H9 (cell line): ENCODE data around the gene LSM3. TPM values are rescaled to one million over a fixed set of nuclear protein-coding genes. Genes with fewer than 3 reads are reported as not detected.

Experiments
- DNase-seq: peaks from one replicate; pipeline ENCODE4 v3.0.0-alpha.2; 2017
- H2AFZ ChIP-seq: one replicate; pipeline ENCODE4 v1.6.1; 2013; ENCODE audit warnings: mild to moderate bottlenecking, low read length, control low read depth, moderate library complexity
- H2AK5ac ChIP-seq: 2 replicates; pipeline ENCODE4 v1.6.1; 2013; ENCODE audit warnings: low read length, control low read depth, mixed read lengths; ENCODE audit not compliant: insufficient read length
- H2BK120ac ChIP-seq: one replicate; pipeline ENCODE4 v1.6.1; 2013; ENCODE audit warnings: low read depth, mild to moderate bottlenecking, low read length, control low read depth, inconsistent platforms; ENCODE audit not compliant: poor library complexity, severe bottlenecking
- H2BK12ac ChIP-seq: 2 replicates; pipeline ENCODE4 v1.6.1; 2013; ENCODE audit warnings: low read length, control low read depth, mixed read lengths, low read depth; ENCODE audit not compliant: insufficient read length
- H2BK15ac ChIP-seq: 2 replicates; pipeline ENCODE4 v1.6.1; 2013; ENCODE audit warnings: low read depth, low read length, control low read depth
- H2BK20ac ChIP-seq: one replicate; pipeline ENCODE4 v1.6.1; 2013; ENCODE audit warnings: low read depth, mild to moderate bottlenecking, low read length, control low read depth, inconsistent platforms; ENCODE audit not compliant: poor library complexity, severe bottlenecking
- H2BK5ac ChIP-seq: 2 replicates; pipeline ENCODE4 v1.6.1; 2013; ENCODE audit warnings: low read length, control low read depth, mixed read lengths; ENCODE audit not compliant: insufficient read length
- H3K14ac ChIP-seq: 2 replicates; pipeline ENCODE4 v1.6.1; 2013; ENCODE audit warnings: low read length, control low read depth; ENCODE audit not compliant: insufficient read depth
- H3K18ac ChIP-seq: 2 replicates; pipeline ENCODE4 v1.6.1; 2013; ENCODE audit warnings: low read depth, mild to moderate bottlenecking, mixed read lengths, low read length, control low read depth; ENCODE audit not compliant: insufficient read length
- H3K23ac ChIP-seq: 2 replicates; pipeline ENCODE4 v1.6.1; 2013; ENCODE audit warnings: low read length, control low read depth, mixed read lengths, low read depth; ENCODE audit not compliant: insufficient read length
- H3K23me2 ChIP-seq: 2 replicates; pipeline ENCODE4 v1.6.1; 2013; ENCODE audit warnings: low read depth, mild to moderate bottlenecking, mixed read lengths, low read length, control low read depth; ENCODE audit not compliant: insufficient read length, poor library complexity, severe bottlenecking
- H3K27ac ChIP-seq: 2 replicates; pipeline ENCODE4 v1.5.1; 2013; ENCODE audit warnings: low read length, control low read depth, mixed read lengths, low read depth; ENCODE audit not compliant: insufficient read length
- H3K27me3 ChIP-seq: 2 replicates; pipeline ENCODE4 v1.6.1; 2013; ENCODE audit warnings: low read length, control low read depth, inconsistent platforms; ENCODE audit not compliant: insufficient read depth
- H3K4ac ChIP-seq: 2 replicates; pipeline ENCODE4 v1.6.1; 2013; ENCODE audit warnings: low read depth, mild to moderate bottlenecking, control low read depth, inconsistent platforms, low read length, moderate library complexity
- H3K4me1 ChIP-seq: 2 replicates; pipeline ENCODE4 v1.6.1; 2013; ENCODE audit warnings: low read length, control low read depth, inconsistent platforms; ENCODE audit not compliant: insufficient read depth
- H3K4me2 ChIP-seq: 2 replicates; pipeline ENCODE4 v1.6.1; 2013; ENCODE audit warnings: low read length, control low read depth, mixed read lengths; ENCODE audit not compliant: insufficient read length, insufficient read depth
- H3K56ac ChIP-seq: 2 replicates; pipeline ENCODE4 v1.6.1; 2013; ENCODE audit warnings: low read depth, mild to moderate bottlenecking, mixed read lengths, low read length, control low read depth; ENCODE audit not compliant: insufficient read length
- H3K79me1 ChIP-seq: 2 replicates; pipeline ENCODE4 v1.6.1; 2013; ENCODE audit warnings: low read depth, mild to moderate bottlenecking, moderate library complexity, low read length, control low read depth, inconsistent platforms; ENCODE audit not compliant: insufficient read depth, poor library complexity, severe bottlenecking
- H3K79me2 ChIP-seq: 2 replicates; pipeline ENCODE4 v1.6.1; 2013; ENCODE audit warnings: low read length, control low read depth, inconsistent platforms; ENCODE audit not compliant: insufficient read depth
- H3K9ac ChIP-seq: 2 replicates; pipeline ENCODE4 v1.6.1; 2013; ENCODE audit warnings: low read length, control low read depth, mixed read lengths; ENCODE audit not compliant: insufficient read length; ENCODE audit errors: extremely low read depth
- H3K9me3 ChIP-seq: one replicate; pipeline ENCODE4 v1.6.1; 2013; ENCODE audit warnings: low read depth, low read length, inconsistent platforms; ENCODE audit not compliant: control insufficient read depth
- H3T11ph ChIP-seq: one replicate; pipeline ENCODE4 v1.6.1; 2013; ENCODE audit warnings: mild to moderate bottlenecking, low read length, control low read depth, inconsistent platforms
- H4K20me1 ChIP-seq: one replicate; pipeline ENCODE4 v1.6.1; 2013; ENCODE audit not compliant: control insufficient read depth, insufficient read length, insufficient read depth
- H4K5ac ChIP-seq: 2 replicates; pipeline ENCODE4 v1.6.1; 2013; ENCODE audit warnings: low read depth, mild to moderate bottlenecking, mixed read lengths, low read length, control low read depth; ENCODE audit not compliant: insufficient read length
- H4K8ac ChIP-seq: replicated peaks from 2 replicates; pipeline ENCODE4 v1.6.1; 2013; ENCODE audit warnings: low read length, control low read depth, mixed read lengths, low read depth; ENCODE audit not compliant: insufficient read length
- H4K91ac ChIP-seq: 2 replicates; pipeline ENCODE4 v1.6.1; 2013; ENCODE audit warnings: low read depth, mild to moderate bottlenecking, moderate library complexity, mixed read lengths, low read length, control low read depth; ENCODE audit not compliant: insufficient read length
- H3K27ac Mint-ChIP-seq, 3 experiments: 2 replicates in 2 of 3; 3 replicates in 1 of 3; pipeline ENCODE4 v1.8.0; 2020 to 2021; ENCODE audit warnings: mixed read lengths in 3 of 3, mild to moderate bottlenecking in 1 of 3, moderate library complexity in 1 of 3
- H3K27me3 Mint-ChIP-seq: 2 replicates; pipeline ENCODE4 v1.8.0; 2021; ENCODE audit warnings: low read depth, mild to moderate bottlenecking, moderate library complexity, mixed read lengths
- H3K36me3 Mint-ChIP-seq, 3 experiments: 2 replicates in 2 of 3; 3 replicates in 1 of 3; pipeline ENCODE4 v1.8.0; 2020 to 2021; ENCODE audit warnings: low read depth in 3 of 3, mixed read lengths in 3 of 3; ENCODE audit not compliant: insufficient read depth in 1 of 3
- H3K4me1 Mint-ChIP-seq, 2 experiments: 2 replicates each; pipeline ENCODE4 v1.8.0; 2020; ENCODE audit warnings: mixed read lengths in 2 of 2
- H3K4me3 Mint-ChIP-seq, 2 experiments: 2 replicates in 1 of 2; 3 replicates in 1 of 2; pipeline ENCODE4 v1.8.0; 2020 to 2021; ENCODE audit warnings: mild to moderate bottlenecking in 2 of 2, mixed read lengths in 2 of 2, moderate library complexity in 1 of 2
- H3K9me3 Mint-ChIP-seq, 2 experiments: 2 replicates in 1 of 2; 3 replicates in 1 of 2; pipeline ENCODE4 v1.8.0; 2020; ENCODE audit warnings: mild to moderate bottlenecking in 2 of 2, mixed read lengths in 2 of 2, moderate library complexity in 1 of 2
- WGBS: extraction: QIAGEN DNeasy Blood & Tissue Kit; methylation state at CpG from one replicate; pipeline ENCODE4 v1.1.7; 2013; ENCODE audit warnings: missing lambda C conversion rate, low lambda C conversion rate, mixed read lengths; ENCODE audit not compliant: insufficient read length; ENCODE audit errors: extremely low coverage; 5-methylcytosine and 5-hydroxymethylcytosine counted together
- total RNA-seq: library from RNA; stranded (reverse); gene quantifications from 2 replicates; pipeline ENCODE4 v1.2.1, GENCODE V29; 2021
- TF ChIP-seq, protein P1 (sequence below): fragments of 200-600 bp; sonication (generic); conservative IDR thresholded peaks from 3 replicates; pipeline ENCODE4 v1.8.0; 2021; ENCODE audit warnings: antibody characterized with exemption, mild to moderate bottlenecking

LSM3 gene
- total RNA-seq, 1 experiment from 2014 or later, result 24.4 TPM

- Histone ChIP-seq H4K8ac (no peak overlapping the region), H4K5ac (no peak overlapping the region), H3K27me3 (no peaks in the 10 kb centered on the region), H2BK120ac (no peak overlapping the region), H3K14ac (no peak overlapping the region), H2BK15ac (no peak overlapping the region), H3K27ac (no peak overlapping the region), H3K4me2 (no peak overlapping the region), H3K4me1 (peaks cover 3% of the 10 kb centered on the region; the same call in 1 of the 2 replicates), H3K9me3 (no peaks in the 10 kb centered on the region), H3K18ac (no peak overlapping the region), H2AFZ (no peak overlapping the region), H3T11ph (no peak overlapping the region), H2BK5ac (no peak overlapping the region), H3K56ac (no peak overlapping the region), H2BK12ac (no peak overlapping the region), H3K79me2 (no peaks in the 10 kb centered on the region), H3K9ac (no peak overlapping the region), H2AK5ac (no peak overlapping the region), H2BK20ac (no peak overlapping the region), H4K20me1 (no peaks in the 10 kb centered on the region), H3K79me1 (no peaks in the 10 kb centered on the region), H3K23ac (no peak overlapping the region), H4K91ac (no peak overlapping the region), H3K23me2 (no peaks in the 10 kb centered on the region), H3K4ac (no peak overlapping the region)
- peaks cover 4 to 11% of the 10 kb centered on the region in 2 experiments for H3K4me1 Mint-ChIP-seq
- TF ChIP-seq, protein P1, sequence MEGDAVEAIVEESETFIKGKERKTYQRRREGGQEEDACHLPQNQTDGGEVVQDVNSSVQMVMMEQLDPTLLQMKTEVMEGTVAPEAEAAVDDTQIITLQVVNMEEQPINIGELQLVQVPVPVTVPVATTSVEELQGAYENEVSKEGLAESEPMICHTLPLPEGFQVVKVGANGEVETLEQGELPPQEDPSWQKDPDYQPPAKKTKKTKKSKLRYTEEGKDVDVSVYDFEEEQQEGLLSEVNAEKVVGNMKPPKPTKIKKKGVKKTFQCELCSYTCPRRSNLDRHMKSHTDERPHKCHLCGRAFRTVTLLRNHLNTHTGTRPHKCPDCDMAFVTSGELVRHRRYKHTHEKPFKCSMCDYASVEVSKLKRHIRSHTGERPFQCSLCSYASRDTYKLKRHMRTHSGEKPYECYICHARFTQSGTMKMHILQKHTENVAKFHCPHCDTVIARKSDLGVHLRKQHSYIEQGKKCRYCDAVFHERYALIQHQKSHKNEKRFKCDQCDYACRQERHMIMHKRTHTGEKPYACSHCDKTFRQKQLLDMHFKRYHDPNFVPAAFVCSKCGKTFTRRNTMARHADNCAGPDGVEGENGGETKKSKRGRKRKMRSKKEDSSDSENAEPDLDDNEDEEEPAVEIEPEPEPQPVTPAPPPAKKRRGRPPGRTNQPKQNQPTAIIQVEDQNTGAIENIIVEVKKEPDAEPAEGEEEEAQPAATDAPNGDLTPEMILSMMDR, result no peak
- H3K27ac Mint-ChIP-seq, result no peak overlapping the region; a peak in 1 of 7 replicates
- H3K36me3 Mint-ChIP-seq, result peaks cover 11 to 61% (median 53%) of the 10 kb centered on the region in 3 experiments; a peak in 6 of 7 replicates
- H3K27me3 Mint-ChIP-seq, result no peaks in the 10 kb centered on the region
- DNase-seq, result no peak
- H3K4me3 Mint-ChIP-seq, result no peak overlapping the region
- no CpG with 5 or more reads among the region's 4 CpGs for WGBS
- H3K9me3 Mint-ChIP-seq, result no peaks in the 10 kb centered on the region
These were observed 25.7 kb upstream of the LSM3 start for GRCh38 chr3:14152963-14153355.
